Right renal pelvis (tissue), 4 donors: ENCODE measurements around the gene IL10. TPM values are rescaled to one million over a fixed set of nuclear protein-coding genes. Genes with fewer than 3 reads are reported as not detected.
"Not testable (repeated sequence)": the region's sequence is repeated elsewhere in the genome, so short reads cannot be mapped to it uniquely, and the experiment has no call there.

Experiments used
- DNase-seq, 4 donors: peaks; one replicate each; pipeline ENCODE4 v3.0.0-alpha.2; 2013; ENCODE audit warnings: low read depth in 4 of 4, low spot score in 3 of 4, missing footprints in 1 of 4
- polyA plus RNA-seq, 4 donors: library from polyadenylated mRNA; unstranded; fragments of 120-200 nt; gene quantifications; one replicate each; pipeline ENCODE4 v1.2.1, GENCODE V29; 2013; ENCODE audit not compliant: insufficient read length in 4 of 4

IL10 gene
- polyA plus RNA-seq, 4 donors: 0.21 to 0.74 (median 0.58) TPM

DNA sequence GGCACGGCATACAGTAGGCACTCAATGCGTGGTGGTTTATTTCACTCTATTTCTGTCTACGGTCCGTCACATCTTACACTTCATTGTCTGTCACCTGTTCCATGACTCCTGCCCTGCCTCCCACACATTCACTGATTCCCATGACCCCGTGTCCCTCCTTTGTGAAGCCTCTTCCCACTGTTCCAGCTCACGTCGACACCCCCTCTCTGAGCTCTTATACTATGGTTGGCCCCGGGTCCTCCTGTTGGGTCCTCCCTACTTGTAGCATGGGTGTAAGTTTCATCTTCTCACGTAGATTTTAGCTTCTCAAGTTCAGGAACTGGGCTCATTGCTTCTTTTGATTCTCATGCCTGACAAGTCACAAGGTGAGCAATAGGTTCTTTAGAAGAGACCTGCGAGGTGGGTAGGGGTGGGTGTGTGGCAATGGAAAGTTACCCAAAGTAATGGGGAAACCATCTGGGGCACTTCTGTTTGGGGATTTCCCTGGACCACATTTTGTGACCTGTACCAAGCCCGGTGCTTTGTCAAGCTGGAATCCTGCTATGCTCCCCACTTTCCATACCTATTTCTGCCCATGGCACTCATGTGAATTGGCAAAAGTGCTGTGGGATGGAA lies 22.1 kb upstream of the IL10 start:
- DNase-seq: no peak

DNA sequence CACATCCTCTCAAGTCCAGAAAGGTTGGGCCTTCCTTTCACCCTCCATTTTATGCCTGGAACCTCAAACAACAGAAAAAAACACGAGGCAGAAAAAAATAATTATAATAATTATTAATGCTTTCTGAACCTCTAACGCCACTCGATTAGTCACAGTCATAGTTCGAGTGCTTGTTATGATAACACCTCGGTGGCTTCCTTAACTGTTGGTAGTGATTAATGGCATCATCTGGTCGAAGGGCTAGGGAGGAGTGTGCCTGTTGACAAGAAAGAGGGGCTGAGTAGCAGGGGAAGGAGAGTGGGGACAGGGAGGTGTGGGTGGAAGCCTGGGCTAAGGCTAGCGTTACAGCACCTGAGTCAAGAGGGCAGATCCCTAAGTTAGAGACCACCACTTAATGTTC lies 21.3 kb upstream of the IL10 start:
- no peak for DNase-seq

DNA sequence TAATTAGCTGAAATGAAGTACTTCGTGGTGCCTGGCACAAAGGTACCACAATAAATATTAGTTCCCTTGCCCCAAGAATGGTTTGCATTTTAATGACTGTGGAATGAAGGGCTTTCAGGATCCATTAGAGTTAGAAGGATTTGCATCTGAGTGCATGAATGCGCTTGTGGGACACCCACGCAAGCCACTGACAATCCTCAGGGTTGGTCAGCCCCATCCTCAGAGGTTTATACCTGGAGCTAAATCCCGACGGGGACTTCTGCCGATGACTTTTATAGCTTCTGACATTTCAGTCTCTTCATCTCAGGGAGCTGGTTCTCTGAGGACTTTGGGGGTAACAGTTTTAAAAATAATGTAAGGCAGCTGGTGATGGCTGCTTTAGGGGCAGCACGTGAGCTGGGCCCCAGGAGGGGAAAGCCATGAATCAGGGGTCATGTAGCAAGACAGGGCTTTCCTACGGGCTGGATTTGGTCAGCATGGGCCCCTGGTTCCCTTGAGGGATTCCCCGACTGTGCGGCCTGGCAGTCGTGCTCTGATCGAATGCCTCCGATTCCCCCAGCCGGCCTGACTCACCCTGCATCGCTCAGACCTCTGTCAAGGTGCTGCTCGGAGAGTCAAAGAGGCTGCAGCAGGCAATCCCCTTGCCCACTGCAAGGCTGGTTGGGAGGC lies 20.8 kb upstream of the IL10 start:
- no peak for DNase-seq

DNA sequence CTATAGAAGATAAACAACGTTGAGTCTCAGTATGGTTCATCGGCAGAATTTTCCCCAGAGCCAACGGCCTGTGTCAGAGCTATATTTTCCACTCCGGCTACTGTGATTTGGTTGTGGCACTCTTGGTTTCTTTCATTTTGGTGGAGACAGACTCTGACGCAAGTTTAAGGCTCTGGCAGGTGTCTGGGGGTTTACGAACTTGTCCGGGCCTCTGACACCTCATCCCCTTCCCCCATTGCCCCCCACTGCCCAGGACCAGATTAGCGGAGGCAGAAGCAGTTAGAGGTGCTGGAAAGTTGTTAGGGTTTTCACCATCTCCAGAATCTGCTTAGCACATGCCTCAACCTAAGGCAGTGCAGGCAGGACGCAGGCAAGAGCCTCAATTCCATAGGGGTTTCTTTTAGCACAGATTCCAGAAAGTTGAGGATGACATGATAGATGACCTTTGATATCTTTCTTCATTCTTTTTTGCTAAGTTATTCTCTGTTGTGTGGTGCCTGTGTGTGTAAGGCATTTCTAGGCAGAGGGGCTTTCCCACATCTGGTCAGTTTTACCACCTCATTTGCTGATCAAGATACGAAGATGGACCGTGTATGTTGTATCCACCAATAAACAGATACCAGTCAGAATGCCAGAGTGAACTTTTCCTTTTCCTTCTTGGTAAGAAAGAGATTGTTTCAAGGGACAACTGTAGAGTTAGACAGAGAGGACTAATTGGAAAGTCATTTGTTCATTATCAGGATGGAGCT lies 18.4 kb upstream of the IL10 start:
- DNase-seq: no peak

DNA sequence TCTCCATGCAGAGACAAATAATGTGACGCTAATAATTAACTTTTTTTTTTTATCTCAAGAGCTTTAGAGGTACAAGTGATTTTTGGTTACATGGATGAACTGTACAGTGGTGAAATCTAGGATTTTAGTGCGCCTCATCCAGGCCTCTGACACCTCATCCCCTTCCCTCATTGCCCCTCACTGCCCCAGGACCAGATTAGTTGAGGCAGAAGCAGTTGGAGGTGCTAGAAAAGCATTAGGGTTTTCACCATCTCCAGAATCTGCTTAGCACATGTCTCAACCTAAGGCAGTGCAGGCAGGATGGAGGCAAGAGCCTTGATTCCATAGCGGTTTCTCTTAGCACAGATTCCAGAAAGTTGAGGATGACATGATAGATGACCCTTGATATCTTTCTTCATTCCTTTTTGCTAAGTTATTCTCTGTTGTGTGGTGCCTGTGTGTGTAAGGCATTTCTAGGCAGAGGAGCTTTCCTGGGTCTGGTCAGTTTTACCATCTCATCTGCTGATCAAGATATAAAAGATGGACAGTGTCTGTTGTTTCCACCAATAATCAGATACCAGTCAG lies 16.3 kb upstream of the IL10 start:
- DNase-seq: no peak

DNA sequence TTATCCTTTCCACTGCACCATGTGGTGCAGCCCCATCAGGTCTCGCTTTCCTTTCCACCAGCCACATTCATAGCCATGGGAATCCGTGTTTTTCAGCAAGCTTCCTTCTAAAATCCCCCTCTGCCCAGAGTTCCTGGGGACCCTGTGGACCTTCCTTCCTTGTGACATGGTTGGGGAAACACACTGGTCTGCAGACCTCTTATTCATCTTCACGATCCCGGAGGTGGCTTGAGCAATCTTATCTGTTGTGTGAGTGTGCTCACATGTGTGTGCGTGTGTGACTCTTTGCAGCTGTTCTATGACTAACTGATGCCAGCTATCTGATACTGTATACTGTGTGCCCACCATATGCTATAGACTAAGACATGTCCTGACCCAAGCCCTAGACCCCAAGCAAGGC lies 15.6 kb upstream of the IL10 start:
- DNase-seq: no peak

DNA sequence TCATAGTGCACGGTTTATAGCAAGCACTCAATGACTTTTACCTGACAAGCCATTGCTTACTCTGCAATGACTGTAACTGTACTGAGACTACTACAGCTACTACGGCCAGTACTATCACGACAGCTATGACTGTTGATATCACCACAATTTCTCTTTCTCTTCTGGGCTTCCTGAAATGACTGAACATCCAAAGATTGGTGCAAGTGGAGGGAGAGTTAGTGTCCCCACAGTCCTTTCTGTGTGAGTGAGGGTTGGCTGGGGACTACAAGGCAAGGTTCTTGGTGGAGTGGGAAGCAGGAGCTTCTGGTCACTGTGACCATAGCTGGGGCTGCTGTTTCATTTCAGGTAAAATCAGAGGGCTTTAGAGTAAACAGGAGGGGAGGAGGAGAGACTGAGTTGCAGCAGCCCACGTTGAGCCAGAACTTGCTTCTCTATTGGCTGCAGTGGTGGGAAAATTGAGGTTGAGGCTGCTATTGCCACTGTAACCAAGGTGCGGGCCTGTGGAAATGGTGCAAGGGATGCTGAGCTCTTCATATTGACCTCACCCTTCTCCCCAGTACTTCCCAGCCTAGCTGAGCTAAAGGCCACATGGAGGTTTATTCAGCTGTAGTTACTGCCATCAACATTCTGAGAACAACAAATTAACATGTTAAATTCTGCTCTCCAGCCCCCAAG lies 14.1 kb upstream of the IL10 start:
- no peak for DNase-seq

DNA sequence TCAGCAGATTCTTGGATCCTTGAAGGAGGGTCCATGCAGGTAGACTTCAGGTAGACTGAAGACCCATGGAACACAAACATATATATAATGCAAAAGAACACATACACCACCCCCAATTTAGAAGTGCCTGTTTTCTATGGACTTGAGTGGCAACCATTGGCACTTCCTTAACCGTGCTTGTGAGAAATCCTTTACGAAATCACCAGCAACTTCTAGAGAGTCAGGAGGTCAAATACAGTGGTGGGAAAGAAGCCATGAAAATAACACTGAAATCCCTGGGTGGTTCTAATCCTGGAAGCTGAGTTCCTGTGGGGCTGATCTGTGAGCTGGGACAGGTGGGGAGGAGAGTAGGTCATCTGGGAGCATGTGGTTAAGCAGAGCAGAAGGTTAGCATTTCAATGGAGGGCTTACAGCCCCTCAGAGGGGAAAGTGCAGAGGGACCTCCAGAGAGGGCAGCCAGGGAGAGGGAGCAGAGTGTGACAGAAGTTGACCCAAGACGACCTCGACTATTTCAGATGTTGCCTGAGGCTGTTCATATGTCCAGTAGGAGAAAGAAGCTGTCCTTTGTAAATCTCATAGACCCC lies 13.0 kb upstream of the IL10 start:
- no peak for DNase-seq

DNA sequence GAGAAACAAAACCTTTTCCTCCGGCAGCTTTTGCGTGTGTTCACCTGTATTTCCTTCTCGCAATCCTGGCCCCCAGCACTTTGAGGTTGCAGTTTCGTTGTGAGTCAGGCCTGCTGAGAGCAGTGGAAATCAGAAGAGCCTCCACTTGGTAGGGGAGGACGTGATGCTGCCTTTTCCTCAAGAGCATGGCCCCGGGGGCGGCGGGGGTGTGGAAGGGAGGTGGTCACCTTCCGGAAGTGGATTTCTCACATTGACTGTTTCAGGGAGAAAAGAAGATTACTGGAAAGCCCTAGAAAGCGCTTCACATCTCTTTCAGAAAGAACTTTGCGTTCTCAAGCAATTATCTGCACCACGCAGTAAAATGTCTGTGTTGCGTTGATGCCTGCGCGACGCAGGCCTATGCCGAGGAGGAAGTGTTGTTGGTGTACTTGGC lies 12.2 kb upstream of the IL10 start:
- no peak for DNase-seq

DNA sequence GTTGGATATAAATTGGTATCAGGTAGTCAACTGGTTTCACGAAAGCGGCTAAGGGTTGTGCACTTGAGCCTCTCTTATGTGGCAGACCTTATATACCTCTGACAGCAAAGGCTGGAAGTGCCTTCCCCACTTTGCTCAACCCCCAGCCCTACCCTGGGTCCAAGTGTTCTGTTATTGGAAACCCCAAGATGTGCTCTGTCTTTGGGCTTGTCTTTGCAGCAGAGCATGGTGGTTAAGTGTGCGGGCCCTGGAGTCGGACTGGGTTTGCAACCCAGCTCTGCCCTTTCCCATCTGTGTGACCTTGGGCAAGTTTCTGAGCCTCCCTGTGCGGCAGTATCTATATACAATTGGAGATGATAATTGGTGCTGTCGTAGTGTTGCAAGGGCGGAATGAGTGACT lies 11.2 kb upstream of the IL10 start:
- DNase-seq: no peak

DNA sequence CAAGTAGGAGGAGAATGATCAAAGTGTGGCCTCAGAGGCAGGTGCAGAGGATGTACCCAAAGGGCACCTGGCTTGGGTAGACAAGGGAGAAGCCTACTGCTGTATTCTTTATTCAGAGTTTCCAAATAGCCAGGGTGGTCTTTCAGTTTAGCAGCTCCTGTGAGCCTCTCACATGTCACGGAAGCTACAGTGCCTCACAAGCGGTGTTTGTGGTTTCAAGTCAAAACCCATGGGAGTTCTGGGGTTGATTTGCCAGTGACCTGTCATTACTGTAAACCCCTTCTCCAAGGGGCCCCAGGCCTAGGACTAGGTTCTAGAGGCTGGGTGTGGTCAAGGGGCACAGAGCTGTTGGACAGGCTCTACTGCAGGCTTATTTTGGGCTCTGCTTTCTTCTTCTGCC lies 10.2 kb upstream of the IL10 start:
- no peak for DNase-seq

DNA sequence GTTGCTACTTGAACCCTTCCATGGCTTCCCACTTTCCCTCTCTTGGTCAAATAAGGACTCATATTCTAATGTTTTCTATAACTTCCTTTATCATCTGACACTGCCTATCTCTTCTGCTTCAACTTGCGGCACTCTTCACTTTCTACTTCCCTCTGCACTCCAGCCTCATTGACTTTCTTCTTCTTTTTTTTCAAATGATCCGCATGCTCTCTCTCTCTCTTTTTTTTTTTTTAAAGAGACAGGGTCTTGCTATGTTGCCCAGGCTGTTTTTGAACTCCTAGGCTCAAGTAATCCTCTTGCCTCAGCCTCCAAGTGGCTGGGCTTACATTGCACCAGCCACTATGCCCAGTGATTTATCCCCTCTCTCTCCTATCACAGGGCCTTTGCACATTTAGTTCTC lies 7.3 kb upstream of the IL10 start:
- no peak for DNase-seq

DNA sequence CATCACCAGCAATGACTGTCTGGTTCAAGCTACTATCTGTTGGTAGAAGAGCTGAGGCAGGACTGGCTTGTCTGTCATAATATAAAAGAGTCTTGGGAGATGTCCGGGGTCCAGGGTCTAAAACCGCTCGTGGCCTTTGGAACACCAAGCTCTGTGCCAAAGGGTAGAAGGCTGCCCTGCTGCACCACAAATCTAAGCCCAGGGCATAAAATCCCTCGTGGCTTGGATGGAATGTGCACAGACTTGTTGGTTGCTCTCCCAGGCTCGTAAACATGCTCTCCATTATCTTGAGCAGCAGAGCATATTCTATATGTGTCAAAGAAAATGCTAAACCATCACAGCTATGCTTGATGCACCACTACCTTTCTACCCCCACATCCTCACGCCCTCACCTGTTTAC lies 6.6 kb upstream of the IL10 start:
- not testable (repeated sequence) for DNase-seq

DNA sequence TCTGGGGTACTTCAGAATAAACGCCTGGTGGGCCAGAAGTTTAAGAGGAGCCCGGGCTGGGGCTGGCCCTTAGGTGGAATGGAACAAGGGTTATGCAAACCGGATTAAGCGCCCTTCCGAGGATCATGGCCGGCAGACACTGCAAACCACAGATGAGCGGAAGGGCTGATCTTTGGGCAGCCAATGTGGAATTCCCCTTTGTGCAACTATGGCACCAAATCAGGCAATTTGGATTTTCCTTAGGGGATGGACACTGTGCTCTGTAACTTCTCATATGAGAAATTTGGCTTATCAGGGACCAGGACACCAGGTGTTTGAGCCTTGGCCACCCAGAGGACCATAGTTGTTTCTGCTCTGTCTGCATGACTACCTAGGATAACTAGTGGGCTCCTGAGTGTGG lies 5.7 kb upstream of the IL10 start:
- no peak for DNase-seq

DNA sequence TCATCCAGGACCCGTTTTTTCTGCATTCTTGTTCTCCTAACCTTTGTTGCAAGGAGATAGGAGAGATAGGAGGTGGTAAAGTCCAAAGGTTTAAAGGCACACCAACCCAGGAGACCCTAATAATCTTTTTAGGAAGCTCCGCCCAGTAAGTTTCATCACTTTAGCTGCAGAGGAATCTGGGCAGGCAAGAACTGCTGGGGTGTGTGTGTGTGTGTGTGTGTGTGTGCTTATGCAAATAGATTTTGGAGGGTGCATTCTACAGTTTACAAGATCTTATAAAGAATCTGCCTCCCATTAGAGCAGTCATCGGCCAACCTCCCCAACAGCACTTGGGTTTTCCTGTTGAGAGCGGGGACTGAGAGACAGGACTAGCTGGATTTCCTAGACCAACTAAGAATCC lies 3.9 kb upstream of the IL10 start:
- DNase-seq: no peak

DNA sequence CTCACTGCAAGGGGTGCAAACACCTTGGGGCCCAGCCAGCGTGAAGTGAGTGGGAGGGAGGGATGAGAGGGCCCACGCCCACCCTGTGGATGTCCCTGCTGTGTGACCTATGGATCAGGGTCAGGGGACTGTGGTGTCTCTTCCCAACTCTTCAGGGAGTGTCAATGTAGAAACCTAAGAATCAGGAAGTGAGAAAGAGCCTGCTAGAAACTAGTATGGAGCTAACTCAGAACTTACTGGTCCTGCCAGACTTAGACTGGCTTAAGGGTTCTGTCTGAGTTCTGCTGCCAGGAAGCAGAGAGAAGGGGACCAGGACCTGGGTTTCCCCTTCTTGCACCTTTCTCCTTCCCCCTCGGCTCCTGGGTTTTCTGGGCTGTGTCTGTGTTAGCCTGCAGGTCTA lies 1.8 kb upstream of the IL10 start:
- no peak for DNase-seq

DNA sequence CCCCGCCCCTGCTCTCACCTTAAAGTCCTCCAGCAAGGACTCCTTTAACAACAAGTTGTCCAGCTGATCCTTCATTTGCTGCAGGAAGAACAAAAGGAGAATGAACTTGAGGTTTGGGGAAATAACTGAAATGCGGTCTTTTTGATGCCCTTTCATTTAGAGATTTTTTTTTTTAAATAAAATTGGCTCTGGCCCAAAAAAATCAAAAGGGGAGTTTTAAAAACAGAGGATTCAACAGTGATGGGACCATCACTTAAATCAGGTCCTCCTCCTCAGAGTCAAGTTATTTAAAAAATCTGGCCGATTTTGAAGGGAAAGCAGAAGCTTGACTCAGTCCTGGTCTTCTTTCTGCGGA lies 979 bp downstream of the IL10 start:
- DNase-seq: no peak

DNA sequence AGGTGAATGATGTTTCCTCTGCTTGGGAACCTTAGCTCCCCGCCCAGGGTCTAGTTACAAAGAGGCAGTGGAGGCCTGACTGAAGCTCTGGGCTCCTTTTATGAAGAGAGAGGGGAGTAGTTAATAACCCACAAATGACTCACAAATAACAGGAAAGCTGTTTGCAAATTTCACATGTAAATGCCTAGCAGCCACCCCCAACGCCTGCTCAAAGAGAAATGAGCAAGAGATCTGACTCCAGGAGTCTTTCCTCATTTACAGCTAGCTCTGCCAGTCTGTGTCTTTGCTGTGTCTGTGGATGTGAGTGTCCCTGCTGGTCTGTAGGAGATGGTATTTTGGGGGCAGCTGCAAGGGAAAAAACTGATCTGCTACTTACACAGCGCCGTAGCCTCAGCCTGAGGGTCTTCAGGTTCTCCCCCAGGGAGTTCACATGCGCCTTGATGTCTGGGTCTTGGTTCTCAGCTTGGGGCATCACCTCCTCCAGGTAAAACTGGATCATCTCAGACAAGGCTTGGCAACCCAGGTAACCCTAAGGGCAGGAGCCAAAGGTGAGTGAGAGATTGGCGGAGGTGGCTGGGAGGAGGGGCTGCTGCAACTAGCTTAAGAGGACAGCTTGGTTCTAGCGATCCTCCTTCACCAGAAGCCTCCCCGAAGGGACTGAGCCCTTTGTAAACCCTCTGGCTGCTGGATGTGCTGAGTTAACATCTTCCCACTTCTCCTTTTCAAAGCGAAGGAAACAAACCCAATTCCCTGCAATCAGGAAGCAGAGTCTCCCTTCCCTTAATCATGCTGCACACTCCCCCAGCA lies 1.6 kb downstream of the IL10 start, which contains the start of gene IL19:
Gene IL19, plus strand, starts transcription at position 243 of the 807 bp plus-strand sequence. CDS start 65,890 bp downstream, outside the sequence.
- no peak for DNase-seq

DNA sequence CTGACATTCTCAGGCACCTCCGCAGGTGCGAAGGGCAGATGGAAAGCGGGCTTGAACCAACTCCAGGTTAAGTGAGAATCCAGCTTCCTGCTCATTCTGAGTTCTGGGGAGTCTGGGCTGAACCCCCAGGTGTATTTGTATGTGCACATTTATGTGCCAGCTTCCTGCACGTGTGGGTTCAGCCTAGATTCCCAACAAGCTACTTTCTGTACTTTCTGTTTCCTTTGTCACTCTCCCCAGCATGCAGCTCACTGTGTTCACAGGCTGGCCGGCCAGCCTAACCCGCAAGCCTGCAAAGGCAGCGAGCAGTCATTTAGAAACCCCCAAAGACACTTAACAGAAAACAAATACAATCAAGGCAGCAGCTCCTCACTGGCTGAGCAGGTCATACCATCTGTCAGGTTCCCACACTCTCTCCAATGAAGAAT lies 3.0 kb downstream of the IL10 start:
- DNase-seq: no peak
